H1 (cell line): ENCODE data around the gene PRODH2. TPM values are rescaled to one million over a fixed set of nuclear protein-coding genes. Genes with fewer than 3 reads are reported as not detected.

Experiments
- ATF3 ChIP-seq: IDR thresholded peaks from 2 replicates; pipeline ENCODE4 v1.6.1; 2011; ENCODE audit warnings: low read depth, mild to moderate bottlenecking, low read length; ENCODE audit not compliant: insufficient read depth
- CHD1 ChIP-seq: IDR thresholded peaks from 2 replicates; pipeline ENCODE4 v1.6.1; 2012; ENCODE audit warnings: low read depth, low read length, improper control_type of control experiment
- CHD7 ChIP-seq: fragments of 300-600 bp; sonication (generic); IDR thresholded peaks from 2 replicates; pipeline ENCODE4 v1.7.1; 2012; ENCODE audit warnings: low read length, moderate library complexity, mild to moderate bottlenecking, inconsistent platforms; ENCODE audit not compliant: insufficient replicate concordance
- CREB1 ChIP-seq: IDR thresholded peaks from 2 replicates; pipeline ENCODE4 v1.6.1; 2012; ENCODE audit warnings: inconsistent platforms
- HDAC6 ChIP-seq: IDR thresholded peaks from one replicate; pipeline ENCODE4 v1.7.1; 2012; ENCODE audit warnings: low read depth, mild to moderate bottlenecking, inconsistent platforms, low read length, moderate library complexity
- JUND ChIP-seq: IDR thresholded peaks from 2 replicates; pipeline ENCODE4 v1.6.1; 2011; ENCODE audit warnings: mild to moderate bottlenecking, improper control_type of control experiment, low read length
- KDM1A ChIP-seq: fragments of 200-600, 300-600 bp; sonication (generic); IDR thresholded peaks from 2 replicates; pipeline ENCODE4 v1.7.1; 2016; ENCODE audit warnings: mild to moderate bottlenecking, low read length, borderline replicate concordance
- SP4 ChIP-seq: IDR thresholded peaks from 2 replicates; pipeline ENCODE4 v1.6.1; 2012; ENCODE audit warnings: low read length, inconsistent platforms
- TAF7 ChIP-seq: optimal IDR thresholded peaks from 2 replicates; pipeline ENCODE3; 2011; ENCODE audit warnings: low read depth, mild to moderate bottlenecking, inconsistent platforms, low read length, moderate library complexity, borderline replicate concordance
- ZNF274 ChIP-seq: IDR thresholded peaks from 2 replicates; pipeline ENCODE4 v1.7.0; 2012; ENCODE audit warnings: low read length, borderline replicate concordance; ENCODE audit errors: extremely low read depth
- polyA plus RNA-seq, 7 experiments: library from polyadenylated mRNA; depleted of rRNA in 3 of 7; stranded (reverse) in 5 of 7; unstranded in 2 of 7; fragments of >200 nt in 5 of 7; fragments of 200-250 nt in 2 of 7; gene quantifications; 1 replicate in 5 of 7; 2 replicates in 1 of 7; 4 replicates in 1 of 7; pipeline versions ENCODE4 v1.2.1 to v1.2.3, GENCODE V29; 2011 to 2013; ENCODE audit warnings: missing spikeins in 2 of 7, mixed read lengths in 2 of 7
- total RNA-seq: library from RNA; stranded (reverse); fragmentation: NEBNext Ultra II Directional; extraction: Animal tissue kit (Norgen Biotek cat#: 25700); gene quantifications from 2 replicates; pipeline ENCODE4 v1.2.1, GENCODE V29; 2021

PRODH2 gene
- total and polyA plus RNA-seq, 2 of the 8 experiments (the other 6 are each of a cell fraction or from before 2014, with no cell fraction given) = not detected

- TF ChIP-seq CHD7 = no peak
- TF ChIP-seq TAF7 = no peak
- no peak for TF ChIP-seq KDM1A
- TF ChIP-seq CHD1 = no peak
- no peak for TF ChIP-seq ATF3
- no peak for TF ChIP-seq ZNF274
- no peak for TF ChIP-seq HDAC6
- TF ChIP-seq JUND = no peak
- TF ChIP-seq SP4 = no peak
- no peak for TF ChIP-seq CREB1
These were observed 58.8 kb downstream of the PRODH2 start (continued) for GRCh38 chr19:35753634-35754369.
